ENCODE measurements around the gene CDKAL1. TPM values are rescaled to one million over a fixed set of nuclear protein-coding genes. Genes with fewer than 3 reads are reported as not detected.

CDKAL1 gene
- total and polyA plus RNA-seq, 4 donors, result 2.0 to 12.9 (median 6.7) TPM

DNA sequence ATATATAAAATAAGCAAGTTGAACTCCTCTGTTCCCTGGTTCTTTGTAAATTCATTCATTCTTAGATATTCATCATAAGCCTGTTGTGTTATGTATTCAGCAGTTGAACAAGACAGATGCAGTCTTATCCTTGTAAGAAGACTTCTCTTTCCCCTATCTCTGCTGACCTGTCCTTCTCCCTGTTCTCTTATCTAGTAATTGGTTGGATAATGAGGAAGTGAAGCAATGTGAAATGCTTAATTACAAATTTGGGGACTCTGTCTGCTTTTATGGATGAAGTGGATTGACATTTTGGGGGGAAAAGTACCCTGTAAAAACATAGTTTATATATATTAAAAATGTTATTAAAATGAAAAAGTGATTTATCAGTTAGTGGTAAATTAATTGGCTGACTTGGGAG is 37.0 kb downstream of the CDKAL1 start:
- Histone ChIP-seq H3K27me3 (ENCODE audit: control insufficient read depth in 4 of 4, insufficient read depth in 4 of 4, low read length in 3 of 4) (no peaks in the 10 kb centered on the region), H3K4me3 (ENCODE audit: low read depth in 1 of 3, low read length in 3 of 3) (no peak overlapping the region), H3K9me3 (ENCODE audit: control insufficient read depth in 4 of 4, low read length in 3 of 4) (no peaks in the 10 kb centered on the region), H3K9ac (ENCODE audit: low read depth in 1 of 2, low read length in 2 of 2) (no peak overlapping the region), H3K27ac (ENCODE audit: low read depth in 1 of 2, low read length in 2 of 2) (no peak overlapping the region), H3K4me1 (ENCODE audit: control insufficient read depth in 4 of 4, insufficient read depth in 4 of 4, low read length in 3 of 4) (peaks cover 0 to 10% (median 1%) of the 10 kb centered on the region in 4 donors), H3K36me3 (ENCODE audit: control insufficient read depth in 4 of 4, insufficient read depth in 3 of 4, low read depth in 1 of 4, low read length in 3 of 4) (no peaks in the 10 kb centered on the region)
- TF ChIP-seq, protein P1, sequence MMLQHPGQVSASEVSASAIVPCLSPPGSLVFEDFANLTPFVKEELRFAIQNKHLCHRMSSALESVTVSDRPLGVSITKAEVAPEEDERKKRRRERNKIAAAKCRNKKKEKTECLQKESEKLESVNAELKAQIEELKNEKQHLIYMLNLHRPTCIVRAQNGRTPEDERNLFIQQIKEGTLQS (IDR thresholded peaks at IDR 0.05), result no peak
- TF ChIP-seq, protein P2, sequence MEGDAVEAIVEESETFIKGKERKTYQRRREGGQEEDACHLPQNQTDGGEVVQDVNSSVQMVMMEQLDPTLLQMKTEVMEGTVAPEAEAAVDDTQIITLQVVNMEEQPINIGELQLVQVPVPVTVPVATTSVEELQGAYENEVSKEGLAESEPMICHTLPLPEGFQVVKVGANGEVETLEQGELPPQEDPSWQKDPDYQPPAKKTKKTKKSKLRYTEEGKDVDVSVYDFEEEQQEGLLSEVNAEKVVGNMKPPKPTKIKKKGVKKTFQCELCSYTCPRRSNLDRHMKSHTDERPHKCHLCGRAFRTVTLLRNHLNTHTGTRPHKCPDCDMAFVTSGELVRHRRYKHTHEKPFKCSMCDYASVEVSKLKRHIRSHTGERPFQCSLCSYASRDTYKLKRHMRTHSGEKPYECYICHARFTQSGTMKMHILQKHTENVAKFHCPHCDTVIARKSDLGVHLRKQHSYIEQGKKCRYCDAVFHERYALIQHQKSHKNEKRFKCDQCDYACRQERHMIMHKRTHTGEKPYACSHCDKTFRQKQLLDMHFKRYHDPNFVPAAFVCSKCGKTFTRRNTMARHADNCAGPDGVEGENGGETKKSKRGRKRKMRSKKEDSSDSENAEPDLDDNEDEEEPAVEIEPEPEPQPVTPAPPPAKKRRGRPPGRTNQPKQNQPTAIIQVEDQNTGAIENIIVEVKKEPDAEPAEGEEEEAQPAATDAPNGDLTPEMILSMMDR (IDR thresholded peaks at IDR 0.05; ENCODE audit: low read depth, low read length, missing input control), result no peak
- TF ChIP-seq RAD21 (IDR thresholded peaks at IDR 0.05) (no peak), HNF4A (conservative IDR thresholded peaks at IDR 0.05) (no peak), EGR1 (IDR thresholded peaks at IDR 0.05; ENCODE audit: low read depth in 2 of 2) (no peak), HNF4G (IDR thresholded peaks at IDR 0.05) (no peak), YY1 (IDR thresholded peaks at IDR 0.05) (no peak), RXRA (IDR thresholded peaks at IDR 0.05) (no peak), GABPA (IDR thresholded peaks at IDR 0.05 in 1 of 2, conservative IDR thresholded peaks at IDR 0.05 in 1 of 2) (no peak), NR2F2 (IDR thresholded peaks at IDR 0.05) (no peak), FOXA2 (IDR thresholded peaks at IDR 0.05) (no peak), SP1 (IDR thresholded peaks at IDR 0.05) (no peak), FOXA1 (IDR thresholded peaks at IDR 0.05) (no peak), JUND (IDR thresholded peaks at IDR 0.05) (no peak), TAF1 (conservative IDR thresholded peaks at IDR 0.05) (no peak)
- TF ChIP-seq, protein P3, sequence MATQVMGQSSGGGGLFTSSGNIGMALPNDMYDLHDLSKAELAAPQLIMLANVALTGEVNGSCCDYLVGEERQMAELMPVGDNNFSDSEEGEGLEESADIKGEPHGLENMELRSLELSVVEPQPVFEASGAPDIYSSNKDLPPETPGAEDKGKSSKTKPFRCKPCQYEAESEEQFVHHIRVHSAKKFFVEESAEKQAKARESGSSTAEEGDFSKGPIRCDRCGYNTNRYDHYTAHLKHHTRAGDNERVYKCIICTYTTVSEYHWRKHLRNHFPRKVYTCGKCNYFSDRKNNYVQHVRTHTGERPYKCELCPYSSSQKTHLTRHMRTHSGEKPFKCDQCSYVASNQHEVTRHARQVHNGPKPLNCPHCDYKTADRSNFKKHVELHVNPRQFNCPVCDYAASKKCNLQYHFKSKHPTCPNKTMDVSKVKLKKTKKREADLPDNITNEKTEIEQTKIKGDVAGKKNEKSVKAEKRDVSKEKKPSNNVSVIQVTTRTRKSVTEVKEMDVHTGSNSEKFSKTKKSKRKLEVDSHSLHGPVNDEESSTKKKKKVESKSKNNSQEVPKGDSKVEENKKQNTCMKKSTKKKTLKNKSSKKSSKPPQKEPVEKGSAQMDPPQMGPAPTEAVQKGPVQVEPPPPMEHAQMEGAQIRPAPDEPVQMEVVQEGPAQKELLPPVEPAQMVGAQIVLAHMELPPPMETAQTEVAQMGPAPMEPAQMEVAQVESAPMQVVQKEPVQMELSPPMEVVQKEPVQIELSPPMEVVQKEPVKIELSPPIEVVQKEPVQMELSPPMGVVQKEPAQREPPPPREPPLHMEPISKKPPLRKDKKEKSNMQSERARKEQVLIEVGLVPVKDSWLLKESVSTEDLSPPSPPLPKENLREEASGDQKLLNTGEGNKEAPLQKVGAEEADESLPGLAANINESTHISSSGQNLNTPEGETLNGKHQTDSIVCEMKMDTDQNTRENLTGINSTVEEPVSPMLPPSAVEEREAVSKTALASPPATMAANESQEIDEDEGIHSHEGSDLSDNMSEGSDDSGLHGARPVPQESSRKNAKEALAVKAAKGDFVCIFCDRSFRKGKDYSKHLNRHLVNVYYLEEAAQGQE (IDR thresholded peaks at IDR 0.05), result no peak
- TF ChIP-seq, protein P4, sequence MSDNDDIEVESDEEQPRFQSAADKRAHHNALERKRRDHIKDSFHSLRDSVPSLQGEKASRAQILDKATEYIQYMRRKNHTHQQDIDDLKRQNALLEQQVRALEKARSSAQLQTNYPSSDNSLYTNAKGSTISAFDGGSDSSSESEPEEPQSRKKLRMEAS (IDR thresholded peaks at IDR 0.05), result no peak
- TF ChIP-seq, protein P5, sequence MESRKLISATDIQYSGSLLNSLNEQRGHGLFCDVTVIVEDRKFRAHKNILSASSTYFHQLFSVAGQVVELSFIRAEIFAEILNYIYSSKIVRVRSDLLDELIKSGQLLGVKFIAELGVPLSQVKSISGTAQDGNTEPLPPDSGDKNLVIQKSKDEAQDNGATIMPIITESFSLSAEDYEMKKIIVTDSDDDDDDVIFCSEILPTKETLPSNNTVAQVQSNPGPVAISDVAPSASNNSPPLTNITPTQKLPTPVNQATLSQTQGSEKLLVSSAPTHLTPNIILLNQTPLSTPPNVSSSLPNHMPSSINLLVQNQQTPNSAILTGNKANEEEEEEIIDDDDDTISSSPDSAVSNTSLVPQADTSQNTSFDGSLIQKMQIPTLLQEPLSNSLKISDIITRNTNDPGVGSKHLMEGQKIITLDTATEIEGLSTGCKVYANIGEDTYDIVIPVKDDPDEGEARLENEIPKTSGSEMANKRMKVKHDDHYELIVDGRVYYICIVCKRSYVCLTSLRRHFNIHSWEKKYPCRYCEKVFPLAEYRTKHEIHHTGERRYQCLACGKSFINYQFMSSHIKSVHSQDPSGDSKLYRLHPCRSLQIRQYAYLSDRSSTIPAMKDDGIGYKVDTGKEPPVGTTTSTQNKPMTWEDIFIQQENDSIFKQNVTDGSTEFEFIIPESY (IDR thresholded peaks at IDR 0.05), result no peak
- no peak for DNase-seq (ENCODE audit: low spot score)

Measured in liver (tissue), 9 donors.